ENCODE measurements around the gene IL1RAPL1.

IL1RAPL1 gene

GRCh38 chrX:29530501-29530900, 943.3 kb downstream of the IL1RAPL1 start:
- DNase-seq (ENCODE audit: low read depth in 2 of 2) = peak; percentile 41 to 44

DNA sequence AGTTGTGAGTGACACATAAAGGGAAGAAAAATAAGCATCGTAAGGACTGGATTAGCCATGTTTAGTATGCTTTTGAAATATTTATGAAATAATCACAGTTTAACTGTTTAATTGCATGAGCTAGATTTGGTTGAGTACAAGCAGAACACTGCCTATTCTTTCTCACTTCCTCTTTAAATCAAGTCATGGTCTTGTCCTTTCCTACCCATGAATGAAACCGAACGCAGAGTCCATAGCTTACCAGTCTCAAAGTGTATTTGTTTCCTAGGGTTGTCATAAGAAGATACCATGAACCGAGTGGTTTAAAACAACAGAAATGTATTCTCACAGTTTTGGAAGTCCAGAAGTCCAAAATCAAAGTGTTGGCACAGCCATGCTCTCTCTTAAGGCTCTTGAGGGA, 944.1 kb downstream of the IL1RAPL1 start:
- DNase-seq (ENCODE audit: low read depth in 2 of 2) = no peak

GRCh38 chrX:29535212-29536162, 948.2 kb downstream of the IL1RAPL1 start:
- no peak for DNase-seq (ENCODE audit: low read depth in 2 of 2)

DNA sequence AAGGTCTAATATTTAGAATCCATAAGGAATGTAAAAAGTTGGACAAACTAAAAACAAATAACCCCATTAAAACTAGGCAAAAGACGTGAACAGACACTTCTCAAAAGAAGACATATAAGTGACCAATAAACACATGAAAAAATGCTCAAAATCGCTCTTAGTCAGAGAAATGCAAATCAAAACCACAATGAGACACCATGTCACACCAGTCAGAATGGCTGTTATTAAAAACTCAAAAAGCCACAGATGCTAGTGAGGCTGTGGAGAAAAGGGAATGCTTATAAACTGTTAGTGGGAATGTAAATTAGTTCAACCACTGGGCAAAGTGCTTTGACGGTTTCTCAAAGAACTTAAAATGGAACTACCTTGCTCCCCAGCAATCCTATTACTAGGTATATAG, 953.8 kb downstream of the IL1RAPL1 start:
- DNase-seq (ENCODE audit: low read depth in 2 of 2) = no peak

GRCh38 chrX:29542152-29542551, 954.9 kb downstream of the IL1RAPL1 start:
- no peak for DNase-seq (ENCODE audit: low read depth in 2 of 2)

- no peak for DNase-seq (ENCODE audit: low read depth in 2 of 2)
Observed at GRCh38 chrX:29545878-29546277, 958.6 kb downstream of the IL1RAPL1 start.

DNA sequence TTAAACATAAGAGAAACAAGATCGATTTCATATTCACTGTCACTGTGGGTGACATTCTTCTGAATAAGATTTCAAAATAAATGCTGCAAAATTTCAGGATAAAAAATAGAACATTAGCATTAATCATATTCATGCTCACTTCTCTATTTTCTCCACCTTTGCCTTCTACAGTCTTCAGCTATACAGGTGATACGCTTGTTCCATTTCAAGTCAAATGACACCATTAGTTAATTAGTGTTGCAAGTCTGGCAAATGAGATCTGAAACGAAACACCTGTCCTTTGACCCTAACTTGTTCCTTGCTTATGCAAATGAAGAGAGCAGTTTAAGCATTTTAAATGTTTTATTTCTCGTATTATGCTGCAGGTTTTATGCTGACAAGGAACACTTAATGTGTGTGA, 960.6 kb downstream of the IL1RAPL1 start:
- DNase-seq (ENCODE audit: low read depth in 2 of 2) = no peak

DNA sequence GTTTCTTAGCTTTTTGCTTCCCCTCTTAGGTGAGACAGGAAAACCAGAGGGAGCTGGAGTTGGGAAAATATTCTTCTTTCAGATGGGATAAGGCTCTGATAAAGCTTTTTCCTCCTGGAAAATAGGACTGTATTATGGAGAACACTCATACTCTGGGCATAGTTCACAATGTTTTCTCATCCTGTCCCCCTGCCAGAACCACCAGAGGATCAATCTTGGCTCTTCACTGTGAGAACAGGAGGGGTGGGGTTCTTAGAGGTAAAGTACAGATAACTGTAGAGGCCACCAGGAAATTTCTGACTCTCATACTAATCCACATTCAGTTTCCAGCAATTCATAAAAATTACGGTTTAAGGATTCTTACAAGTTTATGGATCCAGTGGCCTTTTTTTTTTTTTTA, 966.3 kb downstream of the IL1RAPL1 start:
- no peak for DNase-seq (ENCODE audit: low read depth in 2 of 2)

DNA sequence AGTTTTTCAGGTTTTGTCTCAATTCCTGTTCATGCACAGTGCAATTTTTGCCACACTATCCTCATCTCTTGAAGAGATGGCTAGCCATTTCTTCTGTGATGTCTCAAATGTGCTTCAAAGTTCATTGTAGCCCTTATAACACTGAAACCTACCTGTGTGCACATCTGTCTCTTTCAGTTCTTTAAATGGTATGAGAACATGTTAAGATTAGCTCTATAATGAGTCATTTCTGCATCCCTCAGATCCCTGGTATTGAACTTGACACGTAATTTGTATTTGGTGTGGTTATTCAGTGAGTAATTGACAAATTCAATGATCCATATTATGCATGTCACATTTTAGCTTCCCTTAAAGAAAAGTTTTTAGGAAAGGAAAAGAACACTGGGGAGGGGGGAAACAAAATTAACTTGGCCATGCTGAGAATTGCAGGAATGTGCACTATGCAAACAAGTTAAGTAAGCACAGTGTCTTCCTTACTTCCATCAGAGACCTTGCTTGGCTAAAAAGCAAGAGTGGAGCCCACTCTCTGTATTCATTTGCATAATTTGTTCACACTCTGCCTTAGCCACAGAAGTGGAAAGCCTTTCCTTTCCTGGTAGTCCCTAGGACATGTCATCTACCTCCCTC, 968.3 kb downstream of the IL1RAPL1 start:
- no peak for DNase-seq (ENCODE audit: low read depth in 2 of 2)

- DNase-seq (ENCODE audit: low read depth in 2 of 2) = no peak
Observed at GRCh38 chrX:29560065-29560464, 972.8 kb downstream of the IL1RAPL1 start.

DNA sequence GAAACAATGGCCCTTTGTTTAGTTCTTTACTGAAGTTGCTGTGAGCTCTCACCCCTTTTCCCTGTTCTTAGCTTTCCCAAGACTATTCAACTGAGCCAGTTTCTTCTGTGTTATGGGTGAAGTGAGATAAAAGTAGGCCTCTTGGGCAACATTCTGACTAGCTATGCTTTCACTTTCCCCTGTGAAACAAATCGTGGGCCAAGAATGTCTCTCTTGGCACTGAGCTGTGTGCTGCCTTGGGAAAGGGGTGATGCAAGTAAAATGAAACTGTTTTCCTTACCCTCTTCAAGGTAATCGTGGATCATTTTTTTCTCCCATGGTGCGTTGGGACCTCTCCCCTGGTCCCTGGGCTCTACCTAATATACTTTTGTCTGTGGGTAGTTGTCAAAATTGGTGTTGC, 974.2 kb downstream of the IL1RAPL1 start:
- no peak for DNase-seq (ENCODE audit: low read depth in 2 of 2)

DNA sequence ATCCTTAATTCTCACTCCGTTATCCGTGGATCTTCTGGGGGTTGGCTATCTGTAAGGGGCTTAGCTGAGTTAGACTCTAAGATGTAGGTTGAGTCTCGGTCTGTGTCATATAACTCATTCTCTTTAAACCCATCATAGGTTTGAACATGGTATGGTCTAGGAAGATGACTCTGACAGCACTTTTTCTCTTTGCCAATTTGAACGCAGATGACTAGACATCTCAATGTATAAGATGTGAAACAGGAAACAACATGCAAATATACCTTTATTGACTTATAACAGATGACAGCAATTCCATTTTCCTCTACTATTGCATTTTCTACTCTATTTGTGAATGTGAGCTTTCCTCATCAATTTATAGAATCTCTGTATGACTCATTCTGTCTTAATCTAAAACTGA, 993.3 kb downstream of the IL1RAPL1 start:
- no peak for DNase-seq (ENCODE audit: low read depth in 2 of 2)

- no peak for DNase-seq (ENCODE audit: low read depth in 2 of 2)
Observed at GRCh38 chrX:29581223-29581622, 994.0 kb downstream of the IL1RAPL1 start.

DNA sequence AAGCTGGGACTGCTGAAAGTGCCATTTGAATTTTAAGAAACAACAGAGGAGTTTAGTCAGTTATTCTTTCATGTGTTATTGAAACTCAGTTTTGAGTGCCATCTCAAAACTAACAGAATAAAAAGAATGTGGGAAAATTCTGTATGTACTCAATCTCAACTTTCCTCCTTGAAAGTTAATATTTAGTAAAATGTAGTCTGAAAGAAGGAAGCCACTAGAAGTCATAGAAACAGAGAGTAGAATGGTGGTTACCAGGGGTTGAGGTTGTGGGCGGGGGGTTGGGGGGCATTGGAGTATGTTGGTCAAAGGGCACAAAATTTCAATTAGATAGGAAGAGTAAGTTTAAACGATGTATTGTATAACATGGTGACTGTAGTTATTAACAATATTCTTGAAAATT, 999.9 kb downstream of the IL1RAPL1 start:
- DNase-seq (ENCODE audit: low read depth in 2 of 2) = no peak

DNA sequence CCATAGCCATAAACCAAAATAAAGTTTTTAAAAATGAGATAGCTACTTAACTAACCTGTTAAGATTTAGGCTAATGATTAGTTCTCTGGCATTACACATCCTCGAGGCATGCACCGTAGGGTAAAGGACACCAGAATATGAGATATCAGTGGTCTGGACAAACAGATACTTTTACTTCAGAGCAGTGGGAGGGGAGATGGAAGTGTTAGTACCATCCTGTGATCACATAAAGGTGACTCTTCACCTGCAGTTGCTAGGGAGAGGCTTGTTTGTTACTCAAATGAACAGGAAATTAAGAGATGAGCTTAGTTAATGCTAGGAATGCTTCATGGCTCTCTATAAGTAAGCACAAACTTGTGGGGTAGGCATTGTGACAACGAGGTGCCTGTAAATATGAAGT, 1003.7 kb downstream of the IL1RAPL1 start:
- no peak for DNase-seq (ENCODE audit: low read depth in 2 of 2)

DNA sequence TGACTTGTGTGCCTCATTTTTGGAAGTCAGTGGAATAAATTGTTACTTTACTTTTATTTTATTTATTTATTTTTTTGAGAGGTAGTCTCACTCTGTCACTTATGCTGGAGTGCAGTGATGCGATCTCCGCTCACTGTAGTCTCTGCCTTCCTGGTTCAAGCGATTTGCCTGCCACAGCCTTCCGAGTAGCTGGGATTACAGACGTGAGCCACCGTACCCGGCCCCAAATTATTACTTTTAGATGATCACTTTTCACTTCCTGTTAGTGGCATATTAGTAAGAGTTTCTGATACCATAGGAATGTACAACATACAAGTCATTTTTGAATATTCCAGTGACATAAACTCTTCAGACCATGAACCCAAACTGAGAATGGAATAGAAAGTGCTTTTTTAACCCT, 1017.1 kb downstream of the IL1RAPL1 start:
- no peak for DNase-seq (ENCODE audit: low read depth in 2 of 2)

DNA sequence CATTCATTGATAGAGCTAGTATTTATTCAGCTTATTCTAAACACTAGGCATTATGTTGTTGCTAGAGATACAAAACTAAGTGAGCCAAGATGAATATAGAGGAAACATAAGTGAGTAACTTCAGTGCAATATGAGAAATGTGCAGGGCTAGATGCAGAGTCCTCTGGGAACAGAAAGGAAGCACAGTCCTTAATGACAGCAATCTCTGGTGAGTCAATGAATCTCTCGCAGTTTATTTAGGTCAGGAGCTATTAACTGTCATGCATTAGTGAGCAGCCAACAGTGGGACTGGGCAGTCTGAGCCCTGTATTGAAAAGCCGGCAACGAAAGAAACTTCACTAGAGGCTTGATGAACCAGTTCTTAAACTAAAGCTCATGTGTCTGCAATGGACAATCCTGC, 1030.0 kb downstream of the IL1RAPL1 start:
- DNase-seq (ENCODE audit: low read depth in 2 of 2) = peak; percentile 2 to 9

DNA sequence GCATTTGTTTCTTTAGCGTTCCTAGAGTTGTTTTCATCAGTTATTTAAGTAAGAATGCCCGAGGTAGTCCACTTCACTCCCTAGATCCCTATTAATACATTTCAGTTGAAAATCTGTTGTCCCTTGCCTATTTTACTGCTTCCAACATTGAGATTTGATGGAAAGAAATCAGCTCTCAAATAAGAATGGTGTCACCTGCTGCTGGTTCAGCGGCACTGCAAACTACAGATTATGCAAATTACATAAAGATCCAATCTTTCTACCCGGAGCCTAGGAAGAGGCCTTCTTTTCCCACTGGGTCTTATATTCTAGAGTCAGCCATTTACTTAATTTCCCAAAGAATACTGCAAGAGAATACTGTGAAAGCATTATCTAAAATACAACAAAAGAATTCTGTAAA, 1030.5 kb downstream of the IL1RAPL1 start:
- no peak for DNase-seq (ENCODE audit: low read depth in 2 of 2)

DNA sequence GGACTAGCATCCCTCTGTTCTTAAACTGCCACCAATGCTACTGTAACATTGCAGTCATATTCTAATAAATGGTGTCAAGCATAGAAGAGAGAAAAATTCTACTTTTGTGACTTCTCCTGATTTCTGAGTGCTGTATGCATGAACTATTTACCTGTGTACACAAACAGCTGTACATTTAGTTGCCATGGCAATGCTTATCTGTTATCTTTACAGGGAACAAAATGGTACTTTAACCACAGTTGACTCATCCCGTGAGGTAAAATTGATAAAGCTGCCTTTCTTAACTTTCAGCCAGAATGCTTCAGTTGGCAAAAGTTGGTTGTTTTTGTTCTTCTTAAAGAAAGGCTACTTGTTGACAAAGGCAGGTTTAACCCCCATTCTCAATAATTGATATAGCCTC, 1040.6 kb downstream of the IL1RAPL1 start:
- no peak for DNase-seq (ENCODE audit: low read depth in 2 of 2)

DNA sequence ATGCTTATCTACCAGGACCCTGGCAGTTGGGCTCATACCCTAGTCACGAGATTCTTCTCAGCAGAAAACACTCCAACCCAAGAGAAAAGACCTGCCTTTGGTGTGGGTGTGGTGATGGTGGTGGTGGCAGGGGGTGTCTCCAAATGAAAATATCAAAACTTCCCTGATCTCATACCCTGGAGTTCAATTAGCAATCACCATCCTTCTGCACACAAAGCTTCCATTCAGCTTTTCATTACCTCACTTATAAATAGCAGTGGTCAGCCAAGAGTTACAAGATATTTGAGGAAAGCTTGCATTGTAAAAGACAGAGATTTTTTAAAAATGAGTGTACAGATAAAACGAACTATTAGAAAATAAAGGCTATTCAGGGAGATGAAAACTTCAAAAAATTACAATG, 1047.3 kb downstream of the IL1RAPL1 start:
- DNase-seq (ENCODE audit: low read depth in 2 of 2) = no peak

DNA sequence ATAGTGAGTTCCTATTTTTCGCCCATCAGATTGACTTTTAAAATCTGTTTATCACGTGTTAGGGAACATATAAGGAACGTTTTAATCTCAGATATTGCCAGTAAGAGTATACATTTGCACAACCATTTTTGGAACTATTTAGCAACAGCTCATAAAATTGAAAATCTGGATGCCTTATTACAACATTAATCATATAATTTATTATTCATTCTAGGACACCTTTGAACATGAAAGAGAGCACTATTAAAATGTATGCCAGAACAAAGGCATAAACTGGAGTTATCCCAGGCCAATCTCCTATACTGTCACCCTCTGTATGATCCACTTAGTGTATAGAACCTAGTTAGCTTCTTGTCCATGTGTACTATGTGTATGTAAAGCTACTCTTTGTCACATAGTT, 1049.1 kb downstream of the IL1RAPL1 start:
- DNase-seq (ENCODE audit: low read depth in 2 of 2) = no peak

GRCh38 chrX:29640106-29640505, 1052.9 kb downstream of the IL1RAPL1 start:
- DNase-seq (ENCODE audit: low read depth in 2 of 2) = no peak

- DNase-seq (ENCODE audit: low read depth in 2 of 2) = no peak
Observed at GRCh38 chrX:29641461-29641860, 1054.2 kb downstream of the IL1RAPL1 start.
